Measurements from ENCODE around the gene TH. TPM values are rescaled to one million over a fixed set of nuclear protein-coding genes. Genes with fewer than 3 reads are reported as not detected.

TH gene
- total and polyA plus RNA-seq, 2 of the 8 experiments (the other 6 are each of a cell fraction or from before 2014, with no cell fraction given): 0.09 TPM; not detected in 1

- Histone ChIP-seq H2AFZ (ENCODE audit: low read length) (no peak overlapping the region), H3K18ac (ENCODE audit: extremely low read depth, low read length) (no peak overlapping the region; the same call in 1 of the 2 replicates), H3K14ac (ENCODE audit: insufficient read length) (no peak overlapping the region), H3K9ac (replicated peaks in 1 of 4; ENCODE audit: extremely low read depth in 1 of 4, low read depth in 3 of 4, low read length in 3 of 4) (no peak overlapping the region), H3K4me2 (ENCODE audit: insufficient read depth in 1 of 2, low read depth in 2 of 2, low read length in 2 of 2) (no peak overlapping the region), H3K36me3 (ENCODE audit: control insufficient read depth in 2 of 4, insufficient read depth in 4 of 4, low read length in 3 of 4) (no peaks in the 10 kb centered on the region), H2BK15ac (ENCODE audit: low read length) (peak overlapping the region; percentile 16; the same call in 1 of the 2 replicates), H3K23me2 (ENCODE audit: low read depth, low read length) (peaks cover 3% of the 10 kb centered on the region; the same call in 1 of the 2 replicates), H3K56ac (replicated peaks; ENCODE audit: insufficient read length, low read depth, low read length) (no peak overlapping the region), H2BK5ac (ENCODE audit: low read depth, low read length) (no peak overlapping the region), H2BK120ac (replicated peaks; ENCODE audit: low read depth, low read length) (no peak overlapping the region), H4K91ac (replicated peaks; ENCODE audit: insufficient read length, low read length) (no peak overlapping the region), H3K9me3 (ENCODE audit: insufficient read depth in 2 of 2, low read depth in 1 of 2, low read length in 1 of 2) (no peaks in the 10 kb centered on the region), H4K5ac (ENCODE audit: insufficient read length, low read depth, low read length) (no peak overlapping the region), H4K20me1 (replicated peaks in 1 of 2; ENCODE audit: control insufficient read depth in 1 of 2, insufficient read depth in 2 of 2, low read length in 2 of 2) (no peaks in the 10 kb centered on the region), H3K4me1 (replicated peaks in 1 of 4; ENCODE audit: control insufficient read depth in 3 of 4, insufficient read depth in 4 of 4, low read length in 3 of 4) (no peaks in the 10 kb centered on the region; a peak in 1 of 7 replicates), H3K4ac (replicated peaks; ENCODE audit: insufficient read length, low read depth, low read length) (no peak overlapping the region), H3K79me2 (ENCODE audit: control insufficient read depth in 1 of 2, insufficient read depth in 2 of 2, low read length in 2 of 2) (no peaks in the 10 kb centered on the region), H3K23ac (ENCODE audit: insufficient read length) (no peak overlapping the region), H3K79me1 (ENCODE audit: low read depth, low read length) (no peaks in the 10 kb centered on the region), H4K8ac (ENCODE audit: extremely low read depth, insufficient read depth, low read length) (peak overlapping the region; percentile 51), H2AK5ac (ENCODE audit: low read depth, low read length) (no peak overlapping the region; the same call in 1 of the 2 replicates), H3K4me3 (ENCODE audit: extremely low read depth in 1 of 4, insufficient read depth in 2 of 4, low read depth in 3 of 4, low read length in 4 of 4) (no peak overlapping the region), H2BK12ac (ENCODE audit: low read depth, low read length) (no peak overlapping the region), H3K27ac (ENCODE audit: low read depth, low read length) (no peak overlapping the region), H3K27me3 (replicated peaks in 1 of 4; ENCODE audit: control insufficient read depth in 3 of 4, extremely low read depth in 1 of 4, insufficient read depth in 3 of 4, low read length in 3 of 4) (no peaks in the 10 kb centered on the region; a peak in 1 of 7 replicates), H2BK20ac (ENCODE audit: low read length) (no peak overlapping the region)
- DNase-seq (ENCODE audit: low read depth in 1 of 2, low spot score in 2 of 2): no peak
- 88% methylated on average over 24 of the region's 29 CpGs; no CpG with 5 or more reads in 1 of the 2 experiments for WGBS, 2 experiments (ENCODE audit: extremely low coverage in 1 of 2, insufficient coverage in 1 of 2, insufficient read length in 1 of 2, insufficient replicate concordance in 2 of 2, low coverage in 1 of 2, low lambda C conversion rate in 2 of 2, missing lambda C conversion rate in 1 of 2)
- POLR2A ChIA-PET (ENCODE audit: partially characterized antibody): interaction anchor here (1.2 kb wide), 1 partner anchor 10 kb away, joined by 3 read pairs; no protein-coding TSS in a partner anchor
- FAIRE-seq: no peak
- CTCF ChIA-PET (ENCODE audit: partially characterized antibody): interaction anchor here (0.5 to 8.6 kb wide), 5 partner anchors 8 to 217 kb away, joined by 3 to 248 read pairs (median 3); partner anchors contain the start of genes C11orf21, INS and TSPAN32
- no peak for TF ChIP-seq EP300 (IDR thresholded peaks at IDR 0.05; ENCODE audit: borderline replicate concordance in 1 of 2, low read depth in 2 of 2, low read length in 2 of 2)
- TF ChIP-seq E2F6 (IDR thresholded peaks at IDR 0.05): no peak
- no peak for TF ChIP-seq KDM5A (IDR thresholded peaks at IDR 0.05; ENCODE audit: low read length)
- no peak for TF ChIP-seq RAD21 (IDR thresholded peaks at IDR 0.05 in 1 of 2, conservative IDR thresholded peaks at IDR 0.05 in 1 of 2; ENCODE audit: low read depth in 2 of 2, low read length in 2 of 2)
- no peak for TF ChIP-seq SIN3A (conservative IDR thresholded peaks at IDR 0.05 in 1 of 2, IDR thresholded peaks at IDR 0.05 in 1 of 2; ENCODE audit: low read depth in 1 of 2, low read length in 2 of 2)
- no peak for TF ChIP-seq CBX5 (IDR thresholded peaks at IDR 0.05; ENCODE audit: low read depth, low read length)
- no peak for TF ChIP-seq TEAD4 (IDR thresholded peaks at IDR 0.05; ENCODE audit: low read depth, low read length)
- TF ChIP-seq CHD1 (IDR thresholded peaks at IDR 0.05; ENCODE audit: low read depth, low read length): no peak
- TF ChIP-seq ASH2L (IDR thresholded peaks at IDR 0.05; ENCODE audit: low read length): no peak
- TF ChIP-seq RBBP5 (IDR thresholded peaks at IDR 0.05; ENCODE audit: borderline replicate concordance, low read depth, low read length): no peak
These were observed 30.7 kb upstream of the TH start for GRCh38 chr11:2202071-2202899.
